Fibroblast of mammary gland (primary cell): ENCODE results near the gene MGAT5.
"Not testable (repeated sequence)": the region's sequence is repeated elsewhere in the genome, so short reads cannot be mapped to it uniquely, and the experiment has no call there.

ENCODE experiments used
- DNase-seq: peaks from one replicate; pipeline ENCODE4 v3.0.0-alpha.2; 2010; ENCODE audit warnings: low read depth
- H3K4me3 ChIP-seq: 2 replicates; pipeline ENCODE4 v1.5.1; 2011; ENCODE audit warnings: low read depth, mild to moderate bottlenecking, low read length, moderate library complexity; ENCODE audit not compliant: control insufficient read depth
- CTCF ChIP-seq: conservative IDR thresholded peaks from 2 replicates; pipeline ENCODE4 v1.5.1; 2011; ENCODE audit warnings: low read depth, low read length, inconsistent platforms; ENCODE audit not compliant: control insufficient read depth, insufficient read depth

The MGAT5 gene

DNA sequence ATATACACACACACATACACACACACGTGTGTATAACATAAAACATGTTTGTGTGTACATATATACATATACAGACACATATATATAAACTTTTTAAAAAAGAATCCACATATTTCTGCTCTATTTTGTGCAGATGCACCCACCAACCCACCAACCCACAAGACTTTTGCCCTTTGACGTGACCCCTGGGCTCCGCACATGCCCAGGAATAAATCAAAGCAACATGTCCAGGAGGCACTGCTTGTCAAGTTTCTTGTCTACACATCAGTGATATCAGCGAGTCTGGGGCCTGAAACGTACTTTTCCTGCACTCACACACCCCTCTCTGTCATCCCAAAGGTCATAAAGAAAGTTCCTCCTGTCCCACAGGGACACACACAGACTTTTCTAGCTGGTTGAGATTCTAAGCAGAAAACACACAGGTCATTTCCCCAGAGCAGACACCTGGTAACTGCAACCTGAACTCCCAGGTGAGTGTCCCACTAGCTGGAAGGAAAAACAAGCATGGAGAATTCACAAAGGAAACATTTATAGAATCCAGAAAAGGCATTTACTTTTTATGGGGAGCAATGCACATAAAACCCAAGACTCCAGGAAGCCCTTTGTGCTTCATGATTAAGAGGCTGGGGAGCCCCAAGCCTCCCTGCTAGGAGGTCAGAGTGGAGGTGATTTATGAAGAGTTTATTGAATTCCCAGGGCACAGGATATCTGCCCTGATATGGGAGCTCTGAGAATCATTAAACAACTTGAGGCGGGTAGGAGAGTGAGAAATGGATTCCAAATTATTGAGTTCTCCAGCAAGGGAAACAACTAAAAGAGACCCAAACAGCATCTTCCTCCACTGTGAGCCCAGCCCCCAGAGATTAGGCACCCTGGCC is 211.6 kb downstream of the MGAT5 start:
- TF ChIP-seq CTCF, result no peak
- no peak overlapping the region for H3K4me3 ChIP-seq
- no peak for DNase-seq

DNA sequence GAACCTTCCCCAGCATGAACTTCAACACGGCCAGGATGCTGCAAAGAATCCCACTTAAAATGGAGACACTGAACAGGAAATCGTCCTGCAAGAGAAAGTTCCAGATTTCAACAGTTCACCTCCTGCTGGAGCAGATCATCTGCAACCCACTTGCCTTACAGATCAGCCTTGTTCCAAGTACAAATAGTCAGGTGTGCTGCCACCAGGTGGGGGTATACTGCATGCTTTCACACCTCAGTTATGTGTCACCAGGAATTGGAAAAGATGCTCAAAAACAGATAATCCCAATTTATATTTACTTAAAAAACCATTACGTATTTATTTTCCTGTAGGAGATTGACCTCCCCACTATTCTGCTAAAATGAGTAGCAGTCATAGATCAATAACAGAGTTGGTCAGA is 212.3 kb downstream of the MGAT5 start:
- H3K4me3 ChIP-seq, result no peak overlapping the region
- no peak for TF ChIP-seq CTCF
- DNase-seq, result peak; percentile 17

GRCh38 chr2:134468164-134468563 is 214.3 kb downstream of the MGAT5 start:
- no peak overlapping the region for H3K4me3 ChIP-seq
- DNase-seq, result no peak
- TF ChIP-seq CTCF, result no peak

GRCh38 chr2:134468776-134469175 is 214.9 kb downstream of the MGAT5 start:
- no peak overlapping the region for H3K4me3 ChIP-seq
- no peak for TF ChIP-seq CTCF
- DNase-seq, result no peak

- no peak for DNase-seq
- H3K4me3 ChIP-seq, result no peak overlapping the region
- TF ChIP-seq CTCF, result no peak
Observed at GRCh38 chr2:134469516-134470115, 215.7 kb downstream of the MGAT5 start.

DNA sequence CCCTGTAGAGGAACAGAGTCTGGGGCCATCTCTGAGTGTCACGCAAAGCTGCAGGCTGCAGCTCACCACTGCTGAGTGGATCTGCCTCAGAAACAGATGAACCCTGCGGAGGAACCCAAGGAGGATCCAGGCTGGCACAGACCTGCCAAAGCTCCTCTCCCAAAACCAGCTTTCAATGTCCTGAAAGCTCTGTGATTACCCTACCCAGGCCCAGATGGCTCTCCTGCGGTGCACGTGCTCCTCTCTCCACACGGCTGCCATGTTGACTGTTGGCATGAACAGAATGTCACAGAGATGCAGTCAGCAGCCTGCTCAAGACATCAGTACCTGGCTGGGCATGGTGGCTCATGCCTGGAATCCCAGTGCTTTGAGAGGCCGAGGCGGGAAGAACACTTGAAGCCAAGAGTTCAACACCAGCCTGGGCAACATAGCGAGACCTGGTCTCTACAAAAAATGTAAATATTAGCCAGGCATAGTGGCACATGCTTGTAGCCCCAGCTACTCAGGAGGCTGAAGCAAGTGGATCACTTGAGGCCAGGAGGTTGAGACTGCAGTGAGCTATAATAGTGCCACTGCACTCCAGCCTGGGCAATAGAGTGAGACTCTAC is 216.8 kb downstream of the MGAT5 start:
- no peak for TF ChIP-seq CTCF
- no peak for DNase-seq
- no peak overlapping the region for H3K4me3 ChIP-seq

DNA sequence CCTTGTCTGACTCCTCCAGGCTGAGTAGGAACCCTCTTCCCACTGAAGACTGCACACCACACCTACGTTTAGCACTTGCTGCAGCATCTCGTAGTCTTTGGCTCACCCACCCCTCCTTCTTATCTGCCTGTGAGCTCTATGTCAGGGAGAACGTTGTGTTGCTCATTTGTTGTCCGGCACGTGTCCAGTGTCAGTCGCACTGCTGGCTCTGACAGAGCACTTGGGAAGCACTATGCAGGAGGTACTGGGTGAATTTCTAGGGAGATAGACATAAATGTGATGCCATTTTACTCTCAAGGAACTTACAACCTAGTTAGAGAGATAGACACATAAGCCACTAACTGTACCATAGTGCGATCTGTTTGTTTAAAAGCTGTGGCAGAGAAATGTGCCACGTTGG is 223.1 kb downstream of the MGAT5 start:
- not testable (repeated sequence) for DNase-seq, H3K4me3 ChIP-seq
